Ascending aorta (tissue), 2 donors: ENCODE data around the gene RPL6. TPM values are rescaled to one million over a fixed set of nuclear protein-coding genes. Genes with fewer than 3 reads are reported as not detected.

Source experiments
- DNase-seq, 2 donors: peaks; one replicate each; pipeline ENCODE4 v3.0.0-alpha.2; 2019; ENCODE audit warnings: low spot score in 2 of 2
- H3K27ac ChIP-seq, 2 donors: fragments of 200-600 bp; sonication (generic); one replicate each; pipeline ENCODE4 v1.5.1; 2016 to 2017; ENCODE audit warnings: mild to moderate bottlenecking in 1 of 2
- H3K27me3 ChIP-seq: fragments of 200-600 bp; sonication (generic); one replicate; pipeline ENCODE4 v1.5.1; 2017
- H3K36me3 ChIP-seq, 2 donors: fragments of 200-600 bp; sonication (generic); one replicate each; pipeline ENCODE4 v1.5.1; 2016
- H3K4me1 ChIP-seq, 2 donors: fragments of 200-600 bp; sonication (generic); one replicate each; pipeline ENCODE4 v1.5.1; 2016 to 2017; ENCODE audit warnings: mild to moderate bottlenecking in 1 of 2
- H3K4me3 ChIP-seq, 2 donors: fragments of 200-600 bp; sonication (generic); one replicate each; pipeline ENCODE4 v1.5.1; 2016 to 2017; ENCODE audit warnings: mild to moderate bottlenecking in 1 of 2
- H3K9me3 ChIP-seq, 2 donors: fragments of 200-600 bp; sonication (generic); one replicate each; pipeline ENCODE4 v1.5.1; 2016
- CTCF ChIP-seq, 3 experiments: fragments of 200-600 bp in 2 of 3; fragments of 450-650 bp in 1 of 3; sonication (generic) in 2 of 3; IDR thresholded peaks; one replicate each; pipeline ENCODE4 v1.5.1; 2016 to 2019; ENCODE audit warnings: antibody characterized with exemption in 3 of 3, mild to moderate bottlenecking in 1 of 3, moderate library complexity in 1 of 3
- intact Hi-C: fragments of 100-400 bp; cut with DNase I; formaldehyde crosslinking; loops from one replicate; pipeline ENCODE4 v1.15.1; 2023
- total RNA-seq: library from RNA; depleted of rRNA; stranded (reverse); fragments of >200 nt; gene quantifications from one replicate; pipeline ENCODE4 v1.1.0, GENCODE V29; 2016

Gene RPL6
- total RNA-seq, 1 donor from 2014 or later, result 951 TPM

GRCh38 chr12:112368856-112369255 is 40.5 kb downstream of the RPL6 start:
- intact Hi-C loops, result no loop called here

GRCh38 chr12:112367965-112368364 is 41.4 kb downstream of the RPL6 start:
- Histone ChIP-seq H3K36me3 (no peaks in the 10 kb centered on the region), H3K27me3 (no peaks in the 10 kb centered on the region), H3K27ac (no peak overlapping the region), H3K9me3 (no peaks in the 10 kb centered on the region), H3K4me3 (no peak overlapping the region), H3K4me1 (no peaks in the 10 kb centered on the region)
- intact Hi-C loops, result no loop called here
- DNase-seq, result no peak
- no peak for TF ChIP-seq CTCF (IDR thresholded peaks at IDR 0.05)

More at GRCh38 chr12:112368856-112369255, 40.5 kb downstream of the RPL6 start:
- Histone ChIP-seq H3K9me3 (no peaks in the 10 kb centered on the region), H3K27ac (peak overlapping the region in 1 of 2 donors; percentile 29), H3K36me3 (no peaks in the 10 kb centered on the region), H3K27me3 (no peaks in the 10 kb centered on the region), H3K4me3 (no peak overlapping the region), H3K4me1 (no peaks in the 10 kb centered on the region)
- no peak for TF ChIP-seq CTCF (IDR thresholded peaks at IDR 0.05)
- no peak for DNase-seq

GRCh38 chr12:112362310-112362709 is 47.1 kb downstream of the RPL6 start:
- no peaks in the 10 kb centered on the region for H3K36me3 ChIP-seq
- H3K27ac ChIP-seq, result no peak overlapping the region
- no peaks in the 10 kb centered on the region for H3K27me3 ChIP-seq
- no peak for DNase-seq
- H3K4me3 ChIP-seq, result no peak overlapping the region
- intact Hi-C loops, result no loop called here
- H3K9me3 ChIP-seq, result no peaks in the 10 kb centered on the region
- TF ChIP-seq CTCF (IDR thresholded peaks at IDR 0.05), result no peak
- H3K4me1 ChIP-seq, result no peaks in the 10 kb centered on the region

GRCh38 chr12:112361271-112361670 is 48.1 kb downstream of the RPL6 start:
- no peak overlapping the region for H3K27ac ChIP-seq
- no peaks in the 10 kb centered on the region for H3K36me3 ChIP-seq
- no peaks in the 10 kb centered on the region for H3K4me1 ChIP-seq
- no peak for DNase-seq
- intact Hi-C loops, result no loop called here
- no peak overlapping the region for H3K4me3 ChIP-seq
- H3K27me3 ChIP-seq, result no peaks in the 10 kb centered on the region
- no peaks in the 10 kb centered on the region for H3K9me3 ChIP-seq
- TF ChIP-seq CTCF (IDR thresholded peaks at IDR 0.05), result no peak

- TF ChIP-seq CTCF (IDR thresholded peaks at IDR 0.05), result no peak
Measured at GRCh38 chr12:112359290-112359689, 50.1 kb downstream of the RPL6 start.

GRCh38 chr12:112357214-112357613 is 52.2 kb downstream of the RPL6 start:
- TF ChIP-seq CTCF (IDR thresholded peaks at IDR 0.05), result no peak
- no peaks in the 10 kb centered on the region for H3K4me1 ChIP-seq
- no peak overlapping the region for H3K27ac ChIP-seq
- no peaks in the 10 kb centered on the region for H3K9me3 ChIP-seq
- H3K36me3 ChIP-seq, result no peaks in the 10 kb centered on the region
- intact Hi-C loops, result no loop called here
- H3K4me3 ChIP-seq, result no peak overlapping the region
- H3K27me3 ChIP-seq, result no peaks in the 10 kb centered on the region
- DNase-seq, result no peak

More at GRCh38 chr12:112359290-112359689, 50.1 kb downstream of the RPL6 start:
- H3K27me3 ChIP-seq, result no peaks in the 10 kb centered on the region
- no peak overlapping the region for H3K4me3 ChIP-seq
- no peaks in the 10 kb centered on the region for H3K4me1 ChIP-seq
- intact Hi-C loops, result no loop called here
- H3K9me3 ChIP-seq, result no peaks in the 10 kb centered on the region
- no peak overlapping the region for H3K27ac ChIP-seq
- no peak for DNase-seq
- no peaks in the 10 kb centered on the region for H3K36me3 ChIP-seq
